Ectodermal cell (in vitro differentiated cells): ENCODE data around the gene ACVR2A.

Source experiments
- H3K27ac ChIP-seq: 2 replicates; pipeline ENCODE4 v1.7.0; 2013; ENCODE audit warnings: mild to moderate bottlenecking, low read depth, low read length; ENCODE audit not compliant: insufficient read depth, poor library complexity, severe bottlenecking
- H3K27me3 ChIP-seq: 2 replicates; pipeline ENCODE4 v1.7.0; 2013; ENCODE audit warnings: mild to moderate bottlenecking, low read length; ENCODE audit not compliant: insufficient read depth, control insufficient read depth, poor library complexity, severe bottlenecking
- H3K36me3 ChIP-seq: one replicate; pipeline ENCODE4 v1.7.0; 2013; ENCODE audit warnings: low read length; ENCODE audit not compliant: control insufficient read depth, insufficient read depth
- H3K4me1 ChIP-seq: one replicate; pipeline ENCODE4 v1.7.0; 2013; ENCODE audit warnings: low read length; ENCODE audit not compliant: control insufficient read depth, insufficient read depth
- H3K4me3 ChIP-seq: 2 replicates; pipeline ENCODE4 v1.7.0; 2013; ENCODE audit warnings: low read depth, low read length, control low read depth; ENCODE audit not compliant: insufficient read depth
- H3K9me3 ChIP-seq: 2 replicates; pipeline ENCODE4 v1.7.0; 2013; ENCODE audit warnings: mild to moderate bottlenecking, low read length, moderate library complexity; ENCODE audit not compliant: control insufficient read depth
- WGBS, 2 experiments: methylation state at CpG; one replicate each; pipeline ENCODE4 v1.1.7; 2013; ENCODE audit warnings: missing lambda C conversion rate in 2 of 2; 5-methylcytosine and 5-hydroxymethylcytosine counted together

Gene ACVR2A

DNA sequence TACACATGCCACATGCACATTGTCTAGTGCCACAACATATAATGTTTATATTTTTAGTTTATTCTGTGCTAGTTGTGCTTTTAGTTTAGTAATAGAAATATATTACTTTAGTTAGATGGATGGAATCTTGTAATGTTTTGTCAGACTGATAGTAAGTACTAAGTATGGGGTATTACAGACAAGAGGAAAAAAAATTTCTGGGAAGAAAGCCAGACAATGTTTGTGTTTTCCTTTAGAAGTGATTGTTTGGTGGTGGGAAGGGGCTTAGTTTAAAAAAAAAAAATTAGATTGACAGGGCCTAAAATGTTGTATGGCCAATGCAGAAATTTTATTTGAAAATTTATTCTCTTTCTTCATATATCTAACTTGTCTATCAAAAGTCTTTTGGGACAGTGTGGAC is 37.8 kb downstream of the ACVR2A start:
- H3K36me3 ChIP-seq = no peaks in the 10 kb centered on the region
- H3K27me3 ChIP-seq = no peaks in the 10 kb centered on the region
- H3K4me1 ChIP-seq = no peaks in the 10 kb centered on the region
- H3K9me3 ChIP-seq = no peaks in the 10 kb centered on the region
- no peak overlapping the region for H3K4me3 ChIP-seq
- H3K27ac ChIP-seq = no peak overlapping the region

DNA sequence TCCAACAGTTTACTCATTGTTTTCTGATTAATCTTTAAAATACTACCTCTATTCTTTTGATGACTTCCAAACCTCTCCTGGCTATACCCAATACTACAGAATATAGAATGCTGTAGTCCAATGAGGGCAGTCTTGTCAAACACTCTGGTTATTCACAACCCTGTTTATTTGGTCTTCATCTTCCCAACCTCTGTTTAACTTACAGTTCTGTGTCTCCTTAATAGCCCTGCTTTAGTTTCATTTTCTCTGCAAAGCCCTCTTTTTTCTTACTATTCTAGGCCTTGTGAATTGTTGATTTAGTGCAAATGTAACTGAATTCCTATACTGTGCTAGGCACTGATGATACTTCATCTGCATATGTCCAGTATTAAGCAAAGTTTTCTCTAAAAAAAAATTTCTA is 40.0 kb downstream of the ACVR2A start:
- Histone ChIP-seq H3K36me3 (no peaks in the 10 kb centered on the region), H3K9me3 (no peaks in the 10 kb centered on the region), H3K27ac (no peak overlapping the region), H3K27me3 (no peaks in the 10 kb centered on the region), H3K4me1 (peaks cover 6% of the 10 kb centered on the region), H3K4me3 (no peak overlapping the region)

DNA sequence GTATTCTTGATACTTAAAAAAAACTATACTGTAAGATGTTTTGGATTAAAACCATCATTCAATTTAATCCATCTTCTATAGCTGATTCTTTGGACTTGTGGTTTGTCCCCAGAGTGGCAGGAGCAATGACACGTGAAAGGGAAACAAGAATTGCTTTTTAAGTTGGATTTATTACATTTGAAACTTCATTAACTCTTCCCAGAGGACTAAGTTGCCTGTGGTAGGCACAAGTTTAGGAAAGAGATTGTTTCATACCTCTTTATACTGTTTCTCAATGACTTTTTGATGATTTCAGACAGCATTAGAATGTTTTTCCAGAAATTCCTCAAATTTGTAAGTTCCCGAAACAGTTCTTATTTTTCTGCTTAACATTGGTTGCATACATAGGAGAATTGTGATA is 41.3 kb downstream of the ACVR2A start:
- Histone ChIP-seq H3K4me3 (no peak overlapping the region), H3K9me3 (no peaks in the 10 kb centered on the region), H3K27ac (no peak overlapping the region), H3K27me3 (no peaks in the 10 kb centered on the region), H3K36me3 (no peaks in the 10 kb centered on the region), H3K4me1 (peaks cover 6% of the 10 kb centered on the region)
- WGBS, 2 experiments = 87 to 100% methylated on average over 1 to 2 of the region's 2 CpGs

DNA sequence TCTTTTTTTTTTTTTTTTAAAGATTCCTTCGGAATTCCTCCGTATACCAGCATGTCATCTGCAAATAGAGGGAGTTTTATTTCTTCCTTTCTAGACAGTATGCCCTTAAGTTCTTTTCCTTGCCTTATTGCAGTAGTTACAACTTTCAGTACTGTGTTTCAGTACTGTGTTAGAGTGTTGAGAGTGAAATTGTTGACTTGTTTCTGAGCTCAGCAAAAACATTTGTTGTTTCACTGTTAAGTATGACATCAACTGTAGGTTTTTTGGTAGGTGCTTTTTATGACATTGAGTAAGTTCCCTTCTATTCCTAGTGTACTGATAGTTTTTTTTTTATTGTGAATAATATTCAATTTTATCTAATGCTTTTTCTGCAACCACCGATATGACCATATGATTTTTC is 43.9 kb downstream of the ACVR2A start:
- WGBS, 2 experiments = 33 to 51% methylated on average over 1 to 3 of the region's 3 CpGs
- H3K36me3 ChIP-seq = no peaks in the 10 kb centered on the region

DNA sequence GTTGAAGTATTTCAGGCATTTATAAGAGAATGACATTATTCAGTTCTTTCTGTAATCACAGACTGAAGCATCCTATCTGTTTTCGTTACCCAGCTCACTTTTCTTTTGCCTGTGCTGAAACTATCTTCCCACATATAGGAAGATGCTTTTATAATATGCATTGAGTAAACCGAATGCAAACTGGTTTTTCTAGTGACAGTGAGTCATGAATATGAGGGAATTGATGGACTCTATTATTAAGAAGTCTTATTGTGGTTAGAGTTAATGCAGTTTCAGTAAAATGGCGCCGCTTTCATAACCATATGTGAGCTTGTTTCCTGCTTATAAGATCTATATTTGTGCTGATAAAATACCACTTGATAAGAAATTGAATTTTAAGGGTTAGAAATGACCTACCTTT is 59.2 kb downstream of the ACVR2A start:
- no peaks in the 10 kb centered on the region for H3K9me3 ChIP-seq
- WGBS, 2 experiments = 98 to 100% methylated on average over 3 to 4 of the region's 4 CpGs
- no peaks in the 10 kb centered on the region for H3K27me3 ChIP-seq
- no peaks in the 10 kb centered on the region for H3K4me1 ChIP-seq
- no peak overlapping the region for H3K4me3 ChIP-seq
- H3K27ac ChIP-seq = no peak overlapping the region
- no peaks in the 10 kb centered on the region for H3K36me3 ChIP-seq

More for the DNA sequence above, 43.9 kb downstream of the ACVR2A start:
- Histone ChIP-seq H3K4me1 (peaks cover 6% of the 10 kb centered on the region), H3K27ac (no peak overlapping the region), H3K9me3 (no peaks in the 10 kb centered on the region), H3K27me3 (no peaks in the 10 kb centered on the region), H3K4me3 (no peak overlapping the region)

DNA sequence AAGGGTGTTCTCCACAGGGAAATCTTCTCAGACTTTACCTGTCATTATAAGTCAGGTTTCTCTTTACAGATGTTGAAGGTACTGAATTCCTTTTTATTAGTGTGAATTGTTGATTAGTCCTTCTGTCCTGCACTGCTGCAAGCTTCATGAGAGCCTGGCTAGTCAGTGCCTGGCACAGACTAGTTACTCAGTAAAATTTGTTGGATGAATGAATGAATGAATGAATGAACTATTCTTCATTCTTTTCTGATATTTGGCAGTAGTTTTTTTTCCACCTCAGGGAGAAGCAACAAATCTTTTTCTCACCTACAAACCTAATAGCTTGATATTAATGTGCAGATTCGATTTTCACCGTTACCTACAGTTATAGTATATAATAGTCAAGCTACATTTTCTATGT is 64.3 kb downstream of the ACVR2A start:
- Histone ChIP-seq H3K27me3 (no peaks in the 10 kb centered on the region), H3K4me1 (peaks cover 9% of the 10 kb centered on the region), H3K27ac (no peak overlapping the region), H3K9me3 (no peaks in the 10 kb centered on the region), H3K36me3 (no peaks in the 10 kb centered on the region), H3K4me3 (no peak overlapping the region)
- no CpG with 5 or more reads among the region's 2 CpGs for WGBS, 2 experiments

DNA sequence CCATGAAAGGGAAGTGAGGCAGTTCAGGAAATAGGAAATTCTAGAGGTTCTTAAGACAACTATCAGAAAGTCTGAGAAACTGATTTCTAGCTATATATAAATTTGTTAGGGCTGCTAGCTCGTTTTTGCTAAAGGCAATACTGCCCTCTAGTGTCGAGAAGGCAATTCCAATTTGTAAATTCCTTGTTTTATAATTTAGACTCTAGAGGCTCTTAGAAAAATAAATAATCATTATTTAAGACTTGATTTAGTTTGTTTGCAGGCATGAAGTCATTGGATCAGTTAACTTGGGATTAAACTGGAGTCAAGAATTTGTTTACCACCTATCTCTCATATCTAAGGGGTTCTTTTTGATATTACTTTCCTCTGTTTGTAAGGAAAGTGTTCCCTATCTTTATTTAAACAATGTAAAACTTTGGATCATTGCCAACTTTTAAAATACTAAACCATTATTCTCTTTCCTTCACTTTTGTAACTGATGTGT is 66.2 kb downstream of the ACVR2A start:
- H3K27me3 ChIP-seq = no peaks in the 10 kb centered on the region
- 0% methylated on average over 2 of the region's 2 CpGs; no CpG with 5 or more reads in 1 of the 2 experiments for WGBS, 2 experiments
- no peaks in the 10 kb centered on the region for H3K9me3 ChIP-seq
- H3K4me3 ChIP-seq = no peak overlapping the region
- H3K4me1 ChIP-seq = peaks cover 10% of the 10 kb centered on the region
- no peaks in the 10 kb centered on the region for H3K36me3 ChIP-seq
- no peak overlapping the region for H3K27ac ChIP-seq

DNA sequence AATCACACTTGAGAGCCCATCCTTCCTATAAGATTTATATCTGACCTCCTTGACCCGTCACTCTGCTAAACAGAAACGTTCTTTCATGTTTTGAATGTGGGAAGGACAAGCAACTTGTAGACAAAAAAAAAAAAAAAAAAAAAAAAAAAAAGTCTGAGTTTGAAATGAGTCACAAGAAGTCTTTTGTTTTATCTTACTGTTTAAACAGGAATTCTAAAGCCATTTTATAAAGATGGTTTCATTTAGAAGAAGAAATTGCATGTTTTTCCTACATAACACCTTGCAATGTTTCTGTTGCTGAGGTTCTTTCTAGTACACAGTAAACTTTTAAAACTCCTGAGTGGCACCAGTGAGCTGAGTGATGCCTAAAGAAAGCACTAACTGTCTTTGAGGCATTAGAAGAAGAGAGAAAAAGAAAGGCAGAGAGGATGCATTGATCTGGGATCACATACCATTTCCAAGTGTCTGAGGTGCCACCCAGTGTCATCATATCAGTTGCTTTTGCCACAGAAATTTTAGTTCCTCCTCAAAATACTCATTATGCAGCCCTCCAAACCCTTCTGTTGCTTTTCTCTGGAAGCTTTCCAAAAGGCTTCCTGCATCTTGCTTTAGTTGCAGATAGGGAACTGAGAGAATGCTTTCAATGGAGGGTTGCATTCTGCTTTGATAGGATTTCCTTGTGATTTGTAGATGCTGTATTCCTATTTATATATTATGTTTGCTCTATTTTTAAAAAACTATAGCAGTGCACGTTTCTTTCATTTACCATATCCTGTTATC is 69.1 kb downstream of the ACVR2A start:
- Histone ChIP-seq H3K27me3 (no peaks in the 10 kb centered on the region), H3K9me3 (no peaks in the 10 kb centered on the region), H3K27ac (no peak overlapping the region), H3K36me3 (no peaks in the 10 kb centered on the region), H3K4me3 (no peak overlapping the region), H3K4me1 (peaks cover 10% of the 10 kb centered on the region)
- WGBS, 2 experiments = 93 to 94% methylated on average over 1 to 2 of the region's 3 CpGs

DNA sequence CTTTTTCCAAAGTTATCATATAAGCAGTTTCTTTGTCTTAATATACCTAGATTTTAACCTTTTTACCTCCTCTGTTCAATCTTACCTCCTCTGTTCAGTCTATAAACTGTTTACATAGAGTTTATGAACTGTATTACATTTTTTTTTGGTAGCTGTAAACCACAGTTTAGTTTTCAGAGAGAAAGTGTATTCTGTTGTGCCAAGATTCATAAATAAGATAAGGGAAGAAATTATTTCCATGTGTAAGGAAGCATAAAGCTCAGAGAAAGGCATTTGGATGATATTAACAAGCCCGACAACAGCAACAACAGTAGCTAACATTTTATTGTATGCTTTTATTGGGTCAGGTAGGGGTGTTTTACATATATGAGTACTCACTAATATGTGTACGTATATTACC is 71.2 kb downstream of the ACVR2A start:
- WGBS, 2 experiments = 98% methylated on average over 2 of the region's 2 CpGs; no CpG with 5 or more reads in 1 of the 2 experiments
- Histone ChIP-seq H3K27ac (no peak overlapping the region), H3K36me3 (no peaks in the 10 kb centered on the region), H3K4me1 (peaks cover 10% of the 10 kb centered on the region), H3K4me3 (no peak overlapping the region), H3K27me3 (no peaks in the 10 kb centered on the region), H3K9me3 (no peaks in the 10 kb centered on the region)

DNA sequence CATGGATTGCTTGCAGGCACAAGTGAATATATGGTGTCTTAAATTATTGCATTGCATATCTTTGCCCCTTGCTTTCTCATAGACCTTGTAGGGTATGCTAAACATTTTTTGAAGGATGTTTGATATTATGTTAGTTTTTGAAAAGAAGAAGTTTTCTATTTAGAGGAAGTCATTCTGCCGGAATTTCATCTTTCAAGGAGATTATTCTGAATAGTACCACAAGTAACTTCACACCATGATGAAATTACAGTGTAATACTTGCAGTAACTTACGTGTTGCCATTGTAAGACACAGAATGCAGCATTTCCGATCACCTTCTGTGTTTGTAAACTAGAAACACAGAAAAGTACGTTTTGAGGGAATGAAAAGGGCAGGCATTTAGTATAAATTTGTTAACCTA is 71.9 kb downstream of the ACVR2A start:
- H3K36me3 ChIP-seq = no peaks in the 10 kb centered on the region
- WGBS, 2 experiments = 93 to 94% methylated on average over 4 of the region's 4 CpGs
- no peaks in the 10 kb centered on the region for H3K27me3 ChIP-seq
- no peak overlapping the region for H3K27ac ChIP-seq
- H3K4me3 ChIP-seq = no peak overlapping the region
- H3K4me1 ChIP-seq = peaks cover 10% of the 10 kb centered on the region
- H3K9me3 ChIP-seq = no peaks in the 10 kb centered on the region
